Astrocyte of the cerebellum (primary cell): ENCODE measurements around the gene GAL3ST1.
"Not testable (repeated sequence)": the region's sequence is repeated elsewhere in the genome, so short reads cannot be mapped to it uniquely, and the experiment has no call there.

Source experiments
- DNase-seq: peaks from one replicate; pipeline ENCODE4 v3.0.0-alpha.2; 2011; ENCODE audit warnings: low read depth
- H3K4me3 ChIP-seq: 2 replicates; pipeline ENCODE4 v1.5.1; 2011; ENCODE audit warnings: mild to moderate bottlenecking, low read depth, low read length, moderate library complexity
- in situ Hi-C: cut with HindIII; loops from 2 replicates; pipeline ENCODE4 v1.10.0; 2017; ENCODE audit warnings: low sequenced_read_pairs
- TF ChIP-seq, protein P1 (sequence below): IDR thresholded peaks from 2 replicates; pipeline ENCODE4 v1.5.1; 2012; ENCODE audit warnings: low read length, low read depth, moderate library complexity, mild to moderate bottlenecking; ENCODE audit errors: missing control alignments

The GAL3ST1 gene

DNA sequence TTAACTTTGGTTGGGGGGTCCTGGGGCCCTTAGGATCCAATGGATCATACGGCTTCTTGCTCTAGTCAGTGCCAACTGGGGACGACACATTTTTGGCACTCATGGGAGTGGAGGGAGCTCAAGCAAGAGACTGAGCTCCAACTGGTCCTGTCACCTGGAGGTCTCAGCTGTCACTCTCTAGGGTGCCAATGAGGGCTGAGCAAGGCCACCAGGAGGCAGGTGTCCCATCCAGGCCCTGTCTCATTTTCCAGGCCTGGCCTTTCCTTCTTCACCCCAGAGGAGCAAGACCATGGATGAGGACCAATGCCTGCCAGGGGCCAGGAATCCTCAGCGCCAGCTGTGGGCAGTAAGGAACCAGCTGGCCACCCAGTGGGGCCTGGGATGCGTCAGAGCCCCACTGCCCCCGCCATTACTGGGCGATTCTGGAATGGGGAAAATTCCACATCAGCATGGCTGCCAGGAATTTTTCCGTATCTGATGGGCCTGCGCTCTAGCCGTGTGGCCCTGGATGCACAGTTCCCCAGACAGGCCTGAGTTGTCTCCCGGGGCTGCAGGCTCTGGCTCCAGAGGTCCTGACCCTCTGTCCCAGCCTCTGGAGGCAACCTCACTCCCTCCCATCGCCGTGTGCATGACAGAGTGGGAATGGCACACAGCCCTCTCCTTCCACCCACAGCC is 669 bp upstream of the GAL3ST1 start:
- no peak for DNase-seq
- H3K4me3 ChIP-seq = peak overlapping the region; percentile 14
- TF ChIP-seq, protein P1, sequence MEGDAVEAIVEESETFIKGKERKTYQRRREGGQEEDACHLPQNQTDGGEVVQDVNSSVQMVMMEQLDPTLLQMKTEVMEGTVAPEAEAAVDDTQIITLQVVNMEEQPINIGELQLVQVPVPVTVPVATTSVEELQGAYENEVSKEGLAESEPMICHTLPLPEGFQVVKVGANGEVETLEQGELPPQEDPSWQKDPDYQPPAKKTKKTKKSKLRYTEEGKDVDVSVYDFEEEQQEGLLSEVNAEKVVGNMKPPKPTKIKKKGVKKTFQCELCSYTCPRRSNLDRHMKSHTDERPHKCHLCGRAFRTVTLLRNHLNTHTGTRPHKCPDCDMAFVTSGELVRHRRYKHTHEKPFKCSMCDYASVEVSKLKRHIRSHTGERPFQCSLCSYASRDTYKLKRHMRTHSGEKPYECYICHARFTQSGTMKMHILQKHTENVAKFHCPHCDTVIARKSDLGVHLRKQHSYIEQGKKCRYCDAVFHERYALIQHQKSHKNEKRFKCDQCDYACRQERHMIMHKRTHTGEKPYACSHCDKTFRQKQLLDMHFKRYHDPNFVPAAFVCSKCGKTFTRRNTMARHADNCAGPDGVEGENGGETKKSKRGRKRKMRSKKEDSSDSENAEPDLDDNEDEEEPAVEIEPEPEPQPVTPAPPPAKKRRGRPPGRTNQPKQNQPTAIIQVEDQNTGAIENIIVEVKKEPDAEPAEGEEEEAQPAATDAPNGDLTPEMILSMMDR = peak; percentile 22
- in situ Hi-C loops = no loop called here

DNA sequence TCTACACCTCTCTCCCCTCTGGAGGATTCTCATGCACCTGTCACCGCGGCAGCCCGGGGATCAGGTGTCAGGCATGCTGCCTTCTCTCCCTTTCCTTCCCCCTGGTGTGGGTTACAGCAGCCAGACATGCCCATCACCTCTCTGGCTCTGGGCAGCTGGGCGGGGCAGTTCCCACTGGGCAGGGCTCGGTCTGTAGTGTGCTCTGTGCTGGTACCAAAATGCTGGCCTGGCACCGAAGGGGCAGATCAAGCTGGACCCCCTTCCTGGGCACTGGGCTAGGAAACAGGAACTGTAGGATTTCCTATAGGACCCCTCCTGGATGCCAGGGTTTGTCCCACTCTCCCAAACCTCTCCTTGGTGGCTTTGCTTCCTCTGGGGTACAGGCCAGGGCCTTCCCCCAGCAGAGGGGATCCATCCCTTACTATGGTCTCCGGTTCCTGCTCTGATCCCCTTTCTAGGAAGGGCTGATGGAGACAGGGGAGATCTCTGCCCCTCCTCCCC is 821 bp downstream of the GAL3ST1 start:
- TF ChIP-seq, protein P1 = no peak
- H3K4me3 ChIP-seq = no peak overlapping the region
- no peak for DNase-seq
- in situ Hi-C loops = no loop called here

DNA sequence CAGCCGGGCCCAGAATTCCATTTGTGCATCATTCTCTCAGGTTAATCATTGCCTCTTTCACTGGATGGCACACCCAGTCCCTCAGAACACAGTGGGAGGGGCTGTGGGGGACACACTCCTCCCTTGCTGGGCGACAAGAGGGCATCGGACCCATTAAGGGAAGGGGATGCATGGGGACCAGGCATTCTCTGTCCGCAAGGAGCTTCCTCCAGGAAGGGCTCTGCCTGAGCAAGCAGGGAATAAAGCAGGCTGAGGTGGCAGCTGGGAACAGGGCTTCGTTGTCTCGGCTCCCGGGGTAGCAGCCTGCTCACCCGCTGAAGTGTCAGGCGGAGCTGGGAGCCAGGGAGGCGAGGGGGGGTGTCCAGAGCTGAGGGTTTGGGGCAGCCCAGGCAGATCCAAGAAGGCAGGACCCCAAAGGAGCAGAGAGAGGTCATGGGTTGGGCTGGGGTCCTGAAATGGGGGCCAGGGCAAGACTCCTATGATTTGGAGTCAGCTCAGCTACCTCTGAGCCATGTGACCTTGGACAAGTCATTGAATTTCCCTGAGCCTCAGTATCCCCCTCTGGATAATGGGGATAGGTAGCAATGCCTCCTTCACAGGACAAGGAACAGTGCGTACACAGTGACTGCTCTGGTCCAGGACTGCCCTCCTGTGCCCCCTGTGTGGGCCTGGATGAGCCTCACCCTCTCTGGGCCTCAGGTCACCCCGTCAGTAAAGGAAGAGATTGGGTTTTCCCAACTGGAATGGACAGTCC is 1.4 kb downstream of the GAL3ST1 start:
- no peak for DNase-seq
- no peak overlapping the region for H3K4me3 ChIP-seq
- in situ Hi-C loops = no loop called here
- TF ChIP-seq, protein P1 = no peak

DNA sequence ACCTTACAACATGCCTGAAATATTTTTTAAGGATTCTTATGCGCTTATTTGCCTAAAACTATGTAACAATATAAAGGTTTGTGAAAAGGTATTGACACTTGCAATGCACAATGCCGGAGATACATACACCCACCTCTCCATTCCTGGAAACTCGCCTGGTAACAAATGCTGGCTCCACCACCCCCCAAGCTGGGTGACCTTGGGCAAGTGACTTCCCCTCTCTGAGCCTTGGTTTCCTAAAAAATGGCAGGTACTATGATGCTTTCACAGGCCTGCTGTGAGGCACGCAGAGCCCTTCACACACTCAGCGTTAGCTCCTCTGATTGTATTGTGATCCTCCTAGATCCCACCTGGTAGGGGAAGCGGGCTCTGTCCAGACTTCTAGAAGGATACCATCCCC is 2.3 kb downstream of the GAL3ST1 start:
- TF ChIP-seq, protein P1 = no peak
- H3K4me3 ChIP-seq = no peak overlapping the region
- DNase-seq = no peak
- in situ Hi-C loops = no loop called here

DNA sequence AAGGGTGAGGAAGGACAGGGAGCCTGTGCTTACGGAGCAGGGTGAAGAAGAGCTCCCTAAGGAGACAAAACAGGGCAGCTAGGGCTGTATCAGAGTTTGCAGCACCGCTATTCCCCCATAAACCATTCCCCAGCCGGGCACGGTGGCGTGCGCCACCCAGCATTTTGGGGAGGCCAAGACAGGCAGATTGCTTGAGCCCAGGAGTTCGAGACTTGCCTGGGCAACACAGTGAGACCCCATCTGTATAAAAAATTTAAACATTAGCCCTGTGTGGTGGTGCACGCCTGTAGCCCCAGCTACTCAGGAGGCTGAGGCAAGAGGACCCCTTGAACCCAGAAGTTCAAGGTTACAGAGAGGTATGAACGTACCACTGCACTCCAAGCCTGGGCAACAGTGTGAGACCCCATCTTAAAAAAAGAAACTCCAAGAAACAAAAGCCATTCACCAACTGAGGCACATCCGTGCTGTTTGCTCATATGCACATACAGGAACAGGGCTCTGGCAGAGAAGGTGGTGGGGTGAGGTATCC is 4.7 kb downstream of the GAL3ST1 start:
- in situ Hi-C loops = no loop called here
- no peak overlapping the region for H3K4me3 ChIP-seq
- DNase-seq = no peak
- TF ChIP-seq, protein P1 = no peak

DNA sequence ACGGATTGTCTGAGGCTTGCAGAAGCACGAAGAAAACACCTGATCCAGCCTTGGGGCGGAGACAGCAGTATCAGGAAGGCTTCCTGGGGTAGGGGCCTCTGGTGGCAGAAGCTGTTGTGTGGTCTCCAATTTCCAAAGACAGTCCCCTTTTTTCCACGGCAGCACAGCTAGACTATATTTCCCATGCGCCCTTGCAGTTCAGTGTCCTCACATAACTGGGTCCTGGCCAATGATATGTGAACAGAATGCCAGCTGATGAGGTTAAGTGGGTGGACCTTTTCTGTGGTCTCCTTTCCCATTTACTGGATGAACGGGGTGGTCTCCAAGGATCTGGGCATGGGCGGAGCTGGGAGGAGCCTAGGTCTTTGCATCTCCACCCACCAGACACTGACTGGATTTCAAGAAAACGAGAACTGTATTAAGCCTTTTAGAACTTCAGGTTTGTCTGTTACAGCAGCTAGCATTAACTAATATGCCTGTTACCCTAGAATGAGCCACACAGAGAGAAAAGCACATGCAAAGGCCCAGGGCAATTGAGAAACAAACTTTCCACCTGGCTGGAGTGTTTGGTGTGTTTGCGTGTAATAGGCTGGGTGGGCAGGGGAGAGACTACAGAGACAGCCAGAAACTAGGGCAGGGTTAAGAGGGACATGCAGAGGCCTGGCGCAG is 6.2 kb downstream of the GAL3ST1 start:
- H3K4me3 ChIP-seq = no peak overlapping the region
- no peak for DNase-seq
- in situ Hi-C loops = no loop called here
- TF ChIP-seq, protein P1 = no peak

DNA sequence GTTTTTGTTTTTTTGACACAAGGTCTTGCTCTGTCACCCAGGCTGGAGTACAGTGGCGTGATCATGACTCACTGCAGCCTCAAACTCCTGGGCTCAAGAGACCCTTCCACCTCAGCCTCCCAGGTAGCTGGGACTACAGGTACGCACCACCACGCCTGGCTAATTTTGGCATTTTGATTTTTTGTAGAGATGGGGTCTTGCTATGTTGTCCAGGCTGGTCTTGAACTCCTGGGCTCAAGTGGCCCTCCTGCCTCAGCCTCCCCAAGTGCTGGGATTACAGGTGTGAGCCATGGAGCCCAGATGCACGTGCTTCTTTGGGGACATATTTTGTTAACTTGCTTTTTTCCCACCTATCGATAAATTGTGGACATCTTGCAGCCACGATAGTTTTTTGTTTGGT is 7.2 kb downstream of the GAL3ST1 start:
- in situ Hi-C loops, H3K4me3 ChIP-seq, DNase-seq: not testable (repeated sequence)
